LHCN-M2 (cell line): ENCODE results near the gene CCDC77. TPM values are rescaled to one million over a fixed set of nuclear protein-coding genes. Genes with fewer than 3 reads are reported as not detected.
"Not testable (repeated sequence)": the region's sequence is repeated elsewhere in the genome, so short reads cannot be mapped to it uniquely, and the experiment has no call there.

ENCODE experiments used
- DNase-seq: peaks from one replicate; pipeline ENCODE4 v3.0.0-alpha.2; 2012; ENCODE audit warnings: low read depth
- polyA plus RNA-seq: library from polyadenylated mRNA; unstranded; fragments of >200 nt; gene quantifications from one replicate; pipeline ENCODE4 v1.2.1, GENCODE V29; 2012; ENCODE audit warnings: missing spikeins
- total RNA-seq: library from RNA; depleted of rRNA; stranded (reverse); fragments of >200 nt; gene quantifications from 2 replicates; pipeline ENCODE4 v1.2.3, GENCODE V29; 2014; rRNA removed

CCDC77 gene
- total RNA-seq: 25.2 and 31.8 TPM in 2 replicates
- 7.7 TPM for polyA plus RNA-seq

DNA sequence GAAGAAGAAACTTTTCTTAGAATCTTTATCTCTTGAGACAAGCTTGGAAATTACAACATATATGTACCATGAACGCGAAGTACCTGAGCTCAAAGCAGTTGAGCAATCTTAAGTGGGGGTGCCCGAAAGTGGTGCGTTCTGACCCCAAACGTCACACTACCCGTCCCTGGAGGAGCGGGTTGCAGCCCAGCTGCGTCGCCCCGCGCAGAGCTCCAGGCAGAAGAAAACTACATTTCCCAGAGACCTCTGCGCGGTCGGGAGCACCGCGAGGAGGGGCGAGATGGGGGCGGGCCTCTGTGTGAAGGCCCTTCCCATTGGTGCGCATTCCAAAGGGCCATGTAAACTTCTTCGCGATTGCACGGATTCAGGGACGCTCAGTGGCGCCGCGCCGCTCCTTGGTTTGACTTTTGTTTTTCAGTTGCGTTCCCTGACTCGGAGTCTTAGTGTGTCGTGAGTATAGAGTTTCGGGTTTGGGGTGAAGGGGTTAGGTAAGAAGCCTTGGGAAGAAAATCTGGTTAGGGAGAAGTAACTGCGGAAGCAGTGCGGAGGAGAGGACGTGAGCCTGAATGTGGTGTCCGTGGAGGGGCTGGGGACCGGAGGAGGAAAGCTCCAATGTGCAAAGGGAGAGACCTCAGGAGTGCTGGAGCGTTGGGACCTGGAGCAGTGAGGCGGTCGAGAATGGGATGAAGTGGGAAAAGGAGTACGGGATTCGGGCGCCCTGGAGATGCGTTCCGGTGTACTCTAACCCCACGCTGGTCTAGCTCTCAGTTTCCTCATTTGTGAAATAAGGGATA is at the start of gene CCDC77:
Gene CCDC77 (plus strand): TSS at position 410 of the 794 bp plus-strand sequence. CDS start 7,740 bp downstream, outside the sequence.
- DNase-seq: peak; percentile 90

DNA sequence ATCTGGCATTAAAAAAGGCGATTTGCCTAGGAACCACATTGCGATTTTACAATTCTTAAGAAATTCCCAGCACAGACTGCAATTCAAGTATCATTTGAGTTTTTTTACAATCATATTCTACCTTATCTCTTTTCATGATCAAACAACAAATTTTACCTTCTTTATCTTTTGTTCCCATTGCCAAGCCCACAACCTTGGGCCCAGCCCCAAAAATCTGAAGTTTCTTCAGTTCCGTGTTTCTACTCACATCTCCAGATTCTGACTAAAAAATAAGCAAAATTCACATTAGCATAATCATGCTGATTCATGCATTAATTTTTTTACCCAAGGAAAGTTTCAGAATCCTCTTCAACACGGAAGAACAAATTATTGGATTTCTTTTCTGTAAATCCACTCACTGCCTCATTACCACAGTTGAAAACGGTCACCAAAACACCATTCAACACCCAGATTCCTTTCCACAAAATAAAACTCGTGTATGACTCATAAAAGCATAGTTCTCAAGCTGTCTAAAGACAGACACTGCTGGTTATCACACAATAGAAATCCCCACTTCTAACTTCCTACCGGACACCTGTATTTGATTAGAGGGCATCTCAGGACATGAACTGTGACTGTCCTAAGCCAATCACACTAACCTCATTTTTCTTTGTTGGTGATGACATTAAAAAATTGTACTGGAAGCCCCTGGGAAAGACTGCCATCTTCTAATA is 45.0 kb upstream of the CCDC77 start:
- DNase-seq: peak; percentile 49

DNA sequence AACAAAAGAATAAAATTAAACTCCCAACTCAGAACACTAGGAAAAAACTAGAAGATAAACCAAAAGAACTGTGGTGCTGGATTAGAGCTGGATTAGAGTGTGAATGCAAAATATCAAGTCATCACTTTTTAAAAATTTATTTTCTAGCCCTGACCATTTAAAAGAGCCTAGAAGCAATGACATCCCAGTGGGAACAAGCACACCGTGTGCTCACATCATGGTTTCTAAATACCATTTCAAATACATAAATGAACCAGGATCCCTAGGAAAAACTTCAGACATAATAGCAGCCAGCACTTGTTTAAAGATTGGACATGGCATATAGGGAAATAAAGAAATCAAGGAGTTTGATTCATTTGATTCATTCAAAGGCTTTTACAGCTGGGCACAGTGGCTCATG is 42.4 kb upstream of the CCDC77 start:
- no peak for DNase-seq

DNA sequence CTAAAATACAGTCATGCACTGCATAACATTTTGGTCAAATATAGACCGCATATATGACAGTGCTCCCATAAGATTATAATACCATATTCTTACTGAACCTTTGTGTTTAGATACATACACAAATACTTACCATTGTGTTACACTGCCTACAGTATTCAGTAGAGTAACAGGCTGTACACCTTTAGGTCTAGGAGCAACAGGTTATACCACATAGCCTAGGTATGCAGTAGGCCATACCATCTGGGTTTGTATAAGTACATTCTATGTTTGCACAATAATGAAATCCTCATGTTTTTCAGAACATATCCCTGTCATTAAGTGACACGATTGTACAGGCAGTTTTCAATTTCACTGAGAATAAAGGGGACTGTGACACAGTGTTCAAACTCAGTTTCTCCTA is 34.6 kb upstream of the CCDC77 start:
- no peak for DNase-seq

DNA sequence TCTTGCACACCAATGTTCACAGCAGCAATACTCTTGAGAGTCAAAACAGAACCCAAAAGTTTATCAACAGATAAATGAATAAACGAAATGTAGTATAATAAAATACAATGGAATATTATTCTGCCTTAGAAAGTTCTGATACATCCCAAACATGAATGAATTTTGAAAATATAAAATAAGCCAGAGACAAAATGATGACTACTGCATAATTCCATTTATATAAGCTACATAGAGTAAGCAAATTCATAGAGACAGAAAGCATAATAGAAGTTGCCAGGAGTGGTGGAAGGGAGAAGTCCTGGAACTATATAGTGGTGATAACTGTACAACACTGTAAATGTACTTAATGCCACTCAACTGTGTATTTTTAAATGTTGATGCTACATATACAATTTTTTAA is 33.5 kb upstream of the CCDC77 start:
- DNase-seq: no peak

DNA sequence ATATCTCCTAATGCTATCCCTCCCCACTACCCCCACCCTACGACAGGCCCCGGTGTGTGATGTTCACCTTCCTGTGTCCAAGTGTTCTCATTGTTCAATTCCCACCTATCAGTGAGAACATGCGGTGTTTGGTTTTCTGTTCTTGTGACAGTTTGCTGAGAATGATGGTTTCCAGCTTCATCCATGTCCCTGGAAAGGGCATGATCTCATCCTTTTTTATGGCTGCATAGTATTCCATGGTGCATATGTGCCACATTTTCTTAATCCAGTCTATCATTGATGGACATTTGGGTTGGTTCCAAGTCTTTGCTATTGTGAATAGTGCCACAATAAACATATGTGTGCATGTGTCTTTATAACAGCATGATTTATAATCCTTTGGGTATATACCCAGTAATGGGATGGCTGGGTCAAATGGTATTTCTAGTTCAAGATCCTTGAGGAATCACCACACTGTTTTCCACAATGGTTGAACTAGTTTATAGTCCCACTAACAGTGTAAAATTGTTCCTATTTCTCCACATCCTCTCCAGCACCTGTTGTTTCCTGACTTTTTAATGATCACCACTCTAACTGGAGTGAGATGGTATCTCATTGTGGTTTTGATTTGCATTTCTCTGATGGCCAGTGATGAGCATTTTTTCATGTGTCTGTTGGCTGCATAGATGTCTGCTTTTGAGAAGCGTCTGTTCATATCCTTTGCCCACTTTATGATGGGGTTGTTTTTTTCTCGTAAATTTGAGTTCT is 30.5 kb upstream of the CCDC77 start:
- not testable (repeated sequence) for DNase-seq

DNA sequence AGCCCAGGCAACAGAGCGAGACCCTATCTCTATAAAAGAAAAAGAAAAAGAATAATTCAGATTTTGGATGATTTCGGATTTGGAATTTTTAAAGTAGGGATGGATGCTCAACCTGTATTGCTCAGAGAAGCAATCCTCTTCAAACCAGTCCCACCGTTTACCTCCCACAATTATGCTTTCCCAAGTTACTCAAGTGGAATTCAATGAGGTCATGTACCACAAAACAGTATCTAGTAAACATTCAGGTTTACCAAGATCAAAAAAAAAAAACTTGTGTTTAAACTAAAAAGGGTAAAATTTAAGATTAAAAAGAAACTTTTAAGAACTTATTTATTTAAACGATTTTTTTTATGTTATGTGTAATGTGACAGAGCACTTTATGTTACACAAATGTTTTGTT is 14.8 kb upstream of the CCDC77 start:
- no peak for DNase-seq

DNA sequence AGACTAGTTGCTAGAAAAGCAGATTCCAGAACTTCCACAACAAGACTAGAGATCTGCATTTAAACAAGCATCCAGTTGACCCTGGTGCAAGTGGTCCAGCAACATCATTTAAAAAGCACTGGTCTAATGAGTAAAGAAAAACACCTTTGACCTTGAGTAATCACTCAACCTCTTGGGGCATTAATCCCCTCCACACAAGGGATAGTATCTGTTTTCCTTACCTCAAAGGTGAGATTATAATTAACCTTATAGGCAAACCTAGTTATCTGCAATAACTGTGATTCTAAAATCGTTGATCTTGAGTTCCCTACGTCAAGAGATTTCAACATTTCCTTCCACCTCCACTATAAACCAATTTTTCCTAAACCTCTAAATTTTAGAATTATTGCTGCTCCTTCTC is 13.4 kb upstream of the CCDC77 start:
- DNase-seq: no peak

DNA sequence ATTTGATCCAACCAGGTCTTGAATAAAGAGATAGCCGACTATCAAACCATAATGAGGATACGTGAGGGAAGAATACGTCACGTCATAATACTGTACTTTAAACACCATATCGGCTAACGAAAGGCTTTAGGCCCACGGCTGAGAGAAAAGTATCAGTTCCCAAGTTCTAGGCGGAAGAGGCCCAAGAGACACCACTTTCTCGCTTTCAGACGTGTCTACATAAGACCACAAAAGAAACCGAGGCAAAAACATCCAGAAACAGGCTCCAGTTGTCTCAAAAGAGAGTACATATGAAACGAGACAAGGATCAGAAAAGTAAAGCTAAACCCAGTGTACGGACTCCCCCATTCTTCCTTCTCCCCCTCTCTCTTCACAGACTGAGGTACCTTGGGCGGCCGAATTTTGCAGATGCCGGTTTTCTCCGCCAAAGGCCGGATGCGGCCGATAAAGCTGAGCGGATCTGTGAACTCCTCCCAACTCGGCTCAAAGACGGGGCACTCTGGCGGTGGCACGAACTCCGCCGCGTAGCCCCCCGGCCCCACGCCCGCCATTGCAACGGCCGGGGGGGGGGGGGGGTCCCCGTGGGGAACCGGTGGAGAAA is 12.8 kb upstream of the CCDC77 start:
- peak; percentile 23 for DNase-seq

DNA sequence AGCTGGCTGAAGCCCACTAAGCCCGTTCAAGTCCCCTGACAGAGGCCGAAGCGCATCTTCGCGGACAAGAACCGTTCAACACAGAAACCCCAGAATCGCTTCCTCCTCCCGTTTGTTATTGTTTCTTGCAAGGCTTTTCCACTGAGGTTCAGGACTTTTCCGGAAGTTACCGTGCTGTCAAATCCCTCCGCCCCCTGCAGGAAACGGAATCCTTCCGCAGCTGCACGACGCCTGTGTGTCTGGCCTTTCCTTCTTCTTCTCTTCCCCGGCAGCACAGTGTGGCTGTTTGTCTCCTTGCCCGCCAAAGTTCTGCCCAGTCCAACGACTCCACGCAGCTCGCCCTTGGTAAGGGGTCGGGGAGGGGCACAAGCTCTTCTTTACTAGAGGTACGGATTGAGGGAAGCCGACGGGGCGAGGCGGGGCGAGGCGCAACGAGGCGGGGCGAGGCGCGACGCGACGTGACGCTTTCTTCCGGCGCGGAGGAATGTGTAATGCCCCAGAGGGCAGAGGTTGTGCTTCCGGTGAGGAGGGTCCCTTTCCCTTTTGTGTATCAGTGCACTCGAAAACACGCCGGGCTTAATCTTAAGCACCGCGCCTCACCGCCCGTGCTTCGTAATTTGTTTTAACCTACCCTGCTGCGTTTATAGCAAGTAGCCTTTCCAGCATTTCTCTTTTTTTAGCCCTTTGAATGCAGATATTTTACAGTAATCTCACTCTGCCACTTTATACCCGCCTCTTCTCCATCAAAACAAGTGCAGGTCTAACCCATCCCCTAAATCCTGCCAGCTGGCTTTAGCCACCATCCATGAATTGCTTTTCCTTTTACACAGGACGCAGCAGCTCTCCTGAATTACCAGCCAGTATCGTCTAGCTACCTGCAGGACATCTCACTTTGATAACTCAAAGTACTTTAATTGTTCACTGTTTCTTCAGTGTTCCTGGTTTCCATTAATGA is 12.0 kb upstream of the CCDC77 start, which contains the start of gene KDM5A:
Gene KDM5A (minus strand): TSS at position 179 of the 955 bp plus-strand sequence. CDS start 229 bp downstream, outside the sequence.
- DNase-seq: peak; percentile 92

DNA sequence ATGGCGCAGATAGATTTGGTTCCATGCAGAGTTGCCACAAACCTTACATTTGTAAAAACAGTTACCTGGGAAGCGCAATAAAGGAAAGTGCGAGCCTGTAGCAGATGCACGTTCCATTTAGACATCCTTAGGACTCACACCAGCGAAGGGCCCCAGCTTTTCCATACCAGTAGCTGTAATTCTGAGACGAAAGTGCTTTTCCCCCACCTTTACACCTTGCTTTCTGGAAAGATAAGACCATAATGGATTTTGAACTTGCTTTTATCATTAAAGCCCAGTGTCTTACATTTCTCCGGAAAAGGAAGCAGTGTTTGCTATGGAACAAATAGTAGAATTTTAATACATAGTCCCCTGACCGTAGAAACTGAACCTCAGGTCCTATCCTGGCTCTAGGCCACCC is 616 bp upstream of the CCDC77 start:
- no peak for DNase-seq

DNA sequence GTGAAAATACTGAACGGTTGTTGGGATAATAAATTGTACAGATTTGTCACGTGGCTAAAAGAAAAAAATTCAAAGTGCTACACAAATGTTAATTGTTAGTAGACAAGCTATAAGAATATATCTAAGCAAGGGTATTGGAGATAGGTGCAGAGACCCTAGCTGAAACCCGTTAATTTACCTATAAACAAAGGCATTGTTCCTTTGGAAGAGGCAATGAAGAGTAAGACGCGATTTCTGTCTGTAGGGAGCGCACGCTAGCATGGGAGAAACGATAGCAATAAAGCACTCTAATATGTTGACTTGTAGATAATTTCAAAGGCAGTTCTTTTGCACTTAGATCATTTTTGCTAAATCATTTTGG is 565 bp downstream of the CCDC77 start:
- peak; percentile 49 for DNase-seq

DNA sequence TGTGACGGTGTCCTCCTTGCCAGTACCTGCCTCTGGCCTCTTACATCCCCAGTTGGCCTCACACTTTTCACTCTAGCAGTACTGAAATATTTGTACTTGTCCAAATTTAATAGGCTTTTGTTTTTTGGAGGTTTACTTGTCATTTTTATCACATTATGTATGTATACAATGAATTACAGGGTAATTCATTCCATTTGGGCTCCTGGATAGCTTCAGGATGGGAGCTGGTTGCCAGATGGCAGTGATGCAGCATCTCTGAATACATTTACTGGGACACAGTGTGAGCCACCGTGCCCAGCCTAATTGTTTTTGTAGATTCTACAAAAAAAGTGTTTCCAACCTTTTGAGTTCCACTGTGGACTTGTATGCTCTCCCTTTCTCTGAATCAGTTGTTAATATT is 13.4 kb downstream of the CCDC77 start:
- DNase-seq: no peak

DNA sequence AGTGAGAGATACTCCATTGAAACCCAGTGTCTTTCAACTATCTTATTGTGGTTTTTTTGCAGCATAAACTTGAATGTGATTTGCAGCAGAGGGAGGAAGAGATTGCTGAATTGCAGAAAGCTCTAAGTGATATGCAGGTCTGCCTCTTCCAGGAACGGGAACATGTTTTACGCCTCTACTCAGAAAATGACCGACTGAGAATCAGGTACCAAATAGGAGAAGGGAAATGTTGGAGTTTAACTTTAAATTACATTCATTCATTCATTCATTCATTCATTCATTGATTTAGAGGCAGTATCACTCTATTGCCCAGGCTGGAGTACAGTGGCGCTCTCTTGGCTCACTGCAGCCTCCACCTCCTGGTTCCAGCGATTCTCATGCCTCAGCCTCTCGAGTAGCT is 17.0 kb downstream of the CCDC77 start:
- no peak for DNase-seq

DNA sequence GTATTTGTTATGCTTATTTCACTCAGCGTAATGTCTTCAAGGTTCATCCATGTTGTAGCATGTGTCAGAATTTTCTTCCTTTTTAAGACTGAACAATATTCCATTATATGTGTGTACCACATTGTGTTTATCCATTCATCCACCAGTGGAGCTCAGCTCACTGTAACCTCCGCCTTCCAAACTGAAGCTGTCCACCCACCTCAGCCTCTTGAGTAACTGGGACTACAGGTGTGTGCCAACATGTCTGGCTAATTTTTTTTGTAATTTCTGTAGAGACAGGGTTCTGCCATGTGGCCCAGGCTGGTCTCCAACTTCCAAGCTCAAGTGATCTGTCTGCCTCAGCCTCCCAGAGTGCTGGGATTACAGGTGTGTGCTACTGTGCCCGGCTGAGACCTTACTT is 21.1 kb downstream of the CCDC77 start:
- DNase-seq: no peak

DNA sequence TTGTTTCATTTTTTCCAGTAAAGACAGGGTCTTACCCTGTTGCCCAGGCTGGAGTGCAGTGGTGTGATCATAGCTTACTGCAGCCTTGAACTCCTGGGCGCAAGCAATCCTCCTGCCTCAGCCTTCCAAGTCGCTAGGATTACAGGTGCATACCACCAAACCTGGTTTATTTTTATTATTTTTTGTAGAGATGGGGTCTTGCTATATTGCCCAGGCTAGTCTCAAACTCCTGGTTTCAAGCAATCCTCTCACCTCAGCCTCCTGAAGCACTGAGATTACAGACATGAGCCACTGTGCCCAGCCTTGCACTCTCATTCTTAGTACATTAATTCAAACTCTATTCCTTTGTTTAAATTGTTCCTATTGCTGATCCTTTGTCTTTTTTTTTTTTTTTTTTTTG is 34.3 kb downstream of the CCDC77 start:
- DNase-seq: not testable (repeated sequence)

DNA sequence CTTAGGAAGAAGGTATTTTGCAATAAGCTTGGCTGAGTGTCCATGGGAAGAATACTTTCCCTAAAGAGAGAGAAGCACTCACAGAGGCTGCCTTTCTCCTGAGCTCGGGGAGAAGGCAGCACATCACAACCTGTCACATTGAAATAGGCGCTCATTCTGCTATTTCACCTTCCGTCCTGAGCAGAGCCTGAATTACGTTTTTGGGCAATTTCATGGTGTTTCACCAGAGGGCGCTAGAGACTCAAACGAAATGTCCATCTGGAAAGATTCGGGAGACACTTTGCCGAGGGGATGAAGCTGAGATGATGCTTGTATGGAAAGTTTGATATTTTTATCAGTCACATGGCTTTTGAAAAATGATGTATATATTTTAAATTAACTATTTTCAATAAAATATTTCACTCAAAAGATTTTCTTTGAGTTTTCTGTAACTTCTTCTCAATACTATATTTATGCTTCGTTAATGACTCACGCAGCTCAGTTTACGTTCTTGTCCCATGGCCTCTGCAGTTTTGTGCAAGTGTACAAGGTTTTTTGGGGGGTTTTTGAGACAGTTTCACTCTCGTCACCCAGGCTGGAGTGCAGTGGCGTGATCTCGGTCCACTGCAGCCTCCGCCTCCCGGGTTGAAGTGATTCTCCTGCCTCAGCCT is 40.9 kb downstream of the CCDC77 start:
- peak; percentile 49 for DNase-seq

DNA sequence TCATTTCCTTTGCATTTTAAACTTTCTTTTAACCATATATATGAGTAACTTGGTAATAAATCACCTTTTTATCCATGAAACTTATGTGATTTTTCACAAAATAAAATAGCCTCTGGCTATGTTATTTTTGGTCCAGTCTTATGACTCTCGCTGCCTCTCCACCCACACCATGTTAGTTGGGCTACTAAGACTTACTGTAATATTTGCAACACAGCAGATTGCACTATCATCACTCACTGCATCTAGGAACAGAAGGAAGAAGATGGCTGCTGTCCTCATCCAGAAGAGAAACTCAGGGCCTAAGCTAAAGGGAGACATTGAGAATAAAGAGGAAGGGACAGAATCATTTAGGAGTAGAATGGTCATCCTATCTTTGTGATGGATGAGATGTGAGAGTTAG is 45.7 kb downstream of the CCDC77 start:
- DNase-seq: no peak

DNA sequence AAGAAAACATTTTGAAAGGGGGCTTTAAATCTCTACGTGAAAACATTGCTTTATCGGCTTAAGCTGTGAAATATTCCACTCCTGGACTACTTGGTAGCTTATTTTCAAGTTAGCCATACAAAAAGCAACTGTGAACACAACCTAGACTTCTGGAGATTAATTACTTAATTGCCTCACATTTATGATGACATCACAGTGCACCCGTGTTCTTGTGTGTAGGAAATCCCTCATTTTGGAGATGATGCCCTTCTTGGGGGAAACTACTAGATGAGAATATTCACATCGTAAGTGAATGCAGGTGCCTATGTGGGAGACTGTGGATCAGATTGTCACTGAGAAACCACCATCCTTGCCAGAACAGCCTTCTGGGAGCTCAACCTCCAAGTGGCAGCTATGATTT is 47.8 kb downstream of the CCDC77 start:
- no peak for DNase-seq

DNA sequence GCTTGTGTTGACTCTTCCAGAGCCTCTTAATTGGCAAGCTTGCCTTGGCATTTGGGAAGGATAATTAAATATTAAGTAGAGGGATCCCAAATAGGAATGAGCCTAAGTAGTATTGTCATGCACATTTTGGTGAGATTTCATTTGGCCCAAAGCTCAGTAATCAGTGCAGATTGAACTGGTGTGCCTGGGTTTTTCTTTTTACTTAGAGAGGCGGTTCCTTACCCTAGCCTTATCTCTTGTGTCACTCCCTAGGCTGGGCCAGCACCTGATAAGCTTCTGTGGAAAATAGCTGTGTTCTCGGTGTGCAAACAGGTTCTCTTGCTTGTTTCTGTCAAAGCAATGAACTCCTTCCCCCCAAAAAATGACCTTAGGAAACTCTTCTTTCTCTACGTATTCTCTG is 49.0 kb downstream of the CCDC77 start:
- DNase-seq: no peak
